Measurements from ENCODE around the gene TLR3. TPM values are rescaled to one million over a fixed set of nuclear protein-coding genes. Genes with fewer than 3 reads are reported as not detected.

The TLR3 gene
- total and polyA plus RNA-seq, 2 experiments from 2014 or later = 0.54 to 0.68 TPM

- Histone ChIP-seq H4K20me1 (ENCODE audit: insufficient read depth) (no peaks in the 10 kb centered on the region), H3F3A (ENCODE audit: insufficient read depth) (no peaks in the 10 kb centered on the region), H3K4me2 (ENCODE audit: unreplicated experiment) (peak overlapping the region; percentile 96), H3K27ac (no peak overlapping the region), H3K27me3 (replicated peaks; ENCODE audit: insufficient read depth) (no peaks in the 10 kb centered on the region), H3K9me2 (ENCODE audit: insufficient read depth) (no peaks in the 10 kb centered on the region), H3K9ac (peak overlapping the region; percentile 68), H3K4me3 (peak overlapping the region; percentile 84), H3K9me3 (ENCODE audit: low read depth) (no peaks in the 10 kb centered on the region), H2AFZ (peak overlapping the region; percentile 96), H3K79me2 (ENCODE audit: insufficient read depth) (no peaks in the 10 kb centered on the region), H3K4me1 (ENCODE audit: insufficient read depth) (no peaks in the 10 kb centered on the region), H3K36me3 (ENCODE audit: low read depth) (no peaks in the 10 kb centered on the region)
- DNase-seq = peak; percentile 64
- in situ Hi-C loops (cut with MboI) = no loop called here
- TF ChIP-seq EZH2phosphoT487 (IDR thresholded peaks at IDR 0.05; ENCODE audit: insufficient read depth, low read depth) (no peak), EZH2 (IDR thresholded peaks at IDR 0.05; ENCODE audit: insufficient read depth, poor library complexity, severe bottlenecking) (no peak)
- 34% methylated on average over 9 of the region's 9 CpGs for WGBS, 2 experiments (ENCODE audit: low coverage in 1 of 2, low lambda C conversion rate in 2 of 2, missing lambda C conversion rate in 2 of 2)
Measured at GRCh38 chr4:186067757-186068385, 1.1 kb upstream of the TLR3 start.

GRCh38 chr4:186069729-186070128 lies 773 bp downstream of the TLR3 start:
- 32 to 37% methylated on average over 4 of the region's 4 CpGs for WGBS, 2 experiments (ENCODE audit: low coverage in 1 of 2, low lambda C conversion rate in 2 of 2, missing lambda C conversion rate in 2 of 2)
- in situ Hi-C loops (cut with MboI) = no loop called here
- Histone ChIP-seq H3K36me3 (ENCODE audit: low read depth) (no peaks in the 10 kb centered on the region), H3K27me3 (replicated peaks; ENCODE audit: insufficient read depth) (no peaks in the 10 kb centered on the region), H4K20me1 (ENCODE audit: insufficient read depth) (no peaks in the 10 kb centered on the region), H3K4me2 (ENCODE audit: unreplicated experiment) (peak overlapping the region; percentile 96), H3K4me3 (peak overlapping the region; percentile 84), H3K4me1 (ENCODE audit: insufficient read depth) (no peaks in the 10 kb centered on the region), H3K9ac (peak overlapping the region; percentile 68; the same call in 1 of the 2 replicates), H3K9me2 (ENCODE audit: insufficient read depth) (no peaks in the 10 kb centered on the region), H2AFZ (peak overlapping the region; percentile 96), H3K27ac (no peak overlapping the region), H3K9me3 (ENCODE audit: low read depth) (no peaks in the 10 kb centered on the region), H3F3A (ENCODE audit: insufficient read depth) (no peaks in the 10 kb centered on the region), H3K79me2 (ENCODE audit: insufficient read depth) (no peaks in the 10 kb centered on the region)
- DNase-seq = no peak
- TF ChIP-seq EZH2 (IDR thresholded peaks at IDR 0.05; ENCODE audit: insufficient read depth, poor library complexity, severe bottlenecking) (no peak), EZH2phosphoT487 (IDR thresholded peaks at IDR 0.05; ENCODE audit: insufficient read depth, low read depth) (no peak)

GRCh38 chr4:186072516-186072915 lies 3.6 kb downstream of the TLR3 start:
- Histone ChIP-seq H3K36me3 (ENCODE audit: low read depth) (no peaks in the 10 kb centered on the region), H3K9me3 (ENCODE audit: low read depth) (no peaks in the 10 kb centered on the region), H3K9ac (no peak overlapping the region), H3K4me1 (ENCODE audit: insufficient read depth) (no peaks in the 10 kb centered on the region), H3K27me3 (replicated peaks; ENCODE audit: insufficient read depth) (no peaks in the 10 kb centered on the region), H3K79me2 (ENCODE audit: insufficient read depth) (no peaks in the 10 kb centered on the region), H3K4me3 (no peak overlapping the region), H3K4me2 (ENCODE audit: unreplicated experiment) (no peak overlapping the region), H3K27ac (no peak overlapping the region), H3K9me2 (ENCODE audit: insufficient read depth) (no peaks in the 10 kb centered on the region), H3F3A (ENCODE audit: insufficient read depth) (no peaks in the 10 kb centered on the region), H4K20me1 (ENCODE audit: insufficient read depth) (no peaks in the 10 kb centered on the region), H2AFZ (no peak overlapping the region)
- DNase-seq = no peak
- TF ChIP-seq EZH2 (IDR thresholded peaks at IDR 0.05; ENCODE audit: insufficient read depth, poor library complexity, severe bottlenecking) (no peak), EZH2phosphoT487 (IDR thresholded peaks at IDR 0.05; ENCODE audit: insufficient read depth, low read depth) (no peak)
- in situ Hi-C loops (cut with MboI) = no loop called here
- WGBS, 2 experiments (ENCODE audit: low coverage in 1 of 2, low lambda C conversion rate in 2 of 2, missing lambda C conversion rate in 2 of 2) = 84 to 86% methylated on average over 10 of the region's 10 CpGs

GRCh38 chr4:186074189-186074588 lies 5.2 kb downstream of the TLR3 start:
- TF ChIP-seq EZH2 (IDR thresholded peaks at IDR 0.05; ENCODE audit: insufficient read depth, poor library complexity, severe bottlenecking) = no peak
- TF ChIP-seq EZH2phosphoT487 (IDR thresholded peaks at IDR 0.05; ENCODE audit: insufficient read depth, low read depth) = no peak
- H3K9me3 ChIP-seq (ENCODE audit: low read depth) = no peaks in the 10 kb centered on the region
- no peak overlapping the region for H3K4me2 ChIP-seq (ENCODE audit: unreplicated experiment)
- no peak overlapping the region for H3K27ac ChIP-seq
- H2AFZ ChIP-seq = no peak overlapping the region
- H4K20me1 ChIP-seq (ENCODE audit: insufficient read depth) = no peaks in the 10 kb centered on the region
- H3K79me2 ChIP-seq (ENCODE audit: insufficient read depth) = no peaks in the 10 kb centered on the region
- 66 to 67% methylated on average over 7 of the region's 7 CpGs for WGBS, 2 experiments (ENCODE audit: low coverage in 1 of 2, low lambda C conversion rate in 2 of 2, missing lambda C conversion rate in 2 of 2)
- H3K4me3 ChIP-seq = no peak overlapping the region
- no peaks in the 10 kb centered on the region for H3K27me3 ChIP-seq (replicated peaks; ENCODE audit: insufficient read depth)
- no peaks in the 10 kb centered on the region for H3F3A ChIP-seq (ENCODE audit: insufficient read depth)
- H3K4me1 ChIP-seq (ENCODE audit: insufficient read depth) = no peaks in the 10 kb centered on the region
- in situ Hi-C loops (cut with MboI) = no loop called here
- no peaks in the 10 kb centered on the region for H3K9me2 ChIP-seq (ENCODE audit: insufficient read depth)
- DNase-seq = no peak
- no peak overlapping the region for H3K9ac ChIP-seq
- no peaks in the 10 kb centered on the region for H3K36me3 ChIP-seq (ENCODE audit: low read depth)

Measured in GM23248 (cell line).